HepG2 (cell line): Measurements from ENCODE around the gene TMEM258. TPM values are rescaled to one million over a fixed set of nuclear protein-coding genes. Genes with fewer than 3 reads are reported as not detected.
A peak's percentile ranks its signal among the peaks of the same experiment; 100 is the strongest.

Experiments
- ADNP ChIP-seq: sonication (generic); formaldehyde crosslinking; IDR thresholded peaks from 2 replicates; pipeline ENCODE4 v1.4.0; 2020; ENCODE audit warnings: missing genetic modification reagents
- GTF3A ChIP-seq: sonication (generic); formaldehyde crosslinking; conservative IDR thresholded peaks from 2 replicates; pipeline ENCODE4 v1.4.0; 2020; ENCODE audit warnings: mild to moderate bottlenecking, missing genetic modification reagents
- MED13 ChIP-seq: sonication (generic); formaldehyde crosslinking; IDR thresholded peaks from 2 replicates; pipeline ENCODE4 v1.5.0; 2020; ENCODE audit warnings: missing genetic modification reagents
- NFE2L1 ChIP-seq: sonication (generic); formaldehyde crosslinking; IDR thresholded peaks from 2 replicates; pipeline ENCODE4 v1.4.0; 2020; ENCODE audit warnings: missing genetic modification reagents, mild to moderate bottlenecking, borderline replicate concordance
- PHF8 ChIP-seq: sonication (generic); formaldehyde crosslinking; IDR thresholded peaks from 2 replicates; pipeline ENCODE4 v1.5.0; 2020; ENCODE audit warnings: missing genetic modification reagents
- POLR2A ChIP-seq, 2 experiments: IDR thresholded peaks; 2 replicates each; pipeline ENCODE4 v1.6.1; 2011; ENCODE audit warnings: low read depth in 2 of 2, low read length in 2 of 2, mild to moderate bottlenecking in 1 of 2, moderate library complexity in 1 of 2; ENCODE audit not compliant: insufficient read depth in 1 of 2
- SIN3A ChIP-seq: IDR thresholded peaks from 2 replicates; pipeline ENCODE4 v1.6.1; 2011; ENCODE audit warnings: low read depth, mild to moderate bottlenecking, control low read depth, low read length, borderline replicate concordance
- TAF1 ChIP-seq: sonication (generic); formaldehyde crosslinking; IDR thresholded peaks from 2 replicates; pipeline ENCODE4 v1.4.0; 2020; ENCODE audit warnings: missing genetic modification reagents
- ZC3H13 ChIP-seq: sonication (generic); formaldehyde crosslinking; IDR thresholded peaks from 2 replicates; pipeline ENCODE4 v1.8.1; 2023; ENCODE audit warnings: mild to moderate bottlenecking, missing genetic modification reagents, moderate library complexity
- ZNF282 ChIP-seq: fragments of 450-650 bp; IDR thresholded peaks from 2 replicates; pipeline ENCODE4 v1.6.1; 2018; ENCODE audit not compliant: partially characterized antibody
- ZNF350 ChIP-seq: sonication (generic); formaldehyde crosslinking; IDR thresholded peaks from 2 replicates; pipeline ENCODE4 v1.4.0; 2020; ENCODE audit warnings: mild to moderate bottlenecking, low read depth, missing genetic modification reagents, borderline replicate concordance
- ZNF382 ChIP-seq: sonication (generic); formaldehyde crosslinking; IDR thresholded peaks from 2 replicates; pipeline ENCODE4 v1.5.0; 2020; ENCODE audit warnings: missing genetic modification reagents, mild to moderate bottlenecking, borderline replicate concordance
- ZNF552 ChIP-seq: sonication (generic); formaldehyde crosslinking; IDR thresholded peaks from 2 replicates; pipeline ENCODE4 v1.9.0; 2022; ENCODE audit warnings: missing genetic modification reagents, mild to moderate bottlenecking, borderline replicate concordance
- ZNF75D ChIP-seq: sonication (generic); formaldehyde crosslinking; IDR thresholded peaks from 2 replicates; pipeline ENCODE4 v1.8.1; 2023; ENCODE audit warnings: missing genetic modification reagents, mild to moderate bottlenecking, borderline replicate concordance
- polyA plus RNA-seq, 8 experiments: library from polyadenylated mRNA; depleted of rRNA in 3 of 8; stranded (reverse) in 7 of 8; unstranded in 1 of 8; fragments of >200 nt; fragmentation: Illumina TruSeq in 4 of 8; extraction: Trizol in 4 of 8; gene quantifications; 2 replicates each; pipeline versions ENCODE4 v1.2.1 to v1.2.3, GENCODE V29; 2011 to 2016; ENCODE audit warnings: low read depth in 4 of 8, missing spikeins in 1 of 8, mixed read lengths in 1 of 8; ENCODE audit not compliant: insufficient read depth in 1 of 8
- total RNA-seq, 5 experiments: library from RNA; depleted of rRNA; stranded (reverse); fragments of >200 nt; fragmentation: Illumina TruSeq; extraction: Trizol; gene quantifications; 2 replicates each; pipeline ENCODE4 v1.2.3, GENCODE V29; 2016; ENCODE audit warnings: low read depth in 1 of 5
- TF ChIP-seq, protein P1 (sequence below): sonication (generic); formaldehyde crosslinking; IDR thresholded peaks from 2 replicates; pipeline ENCODE4 v1.5.0; 2020; ENCODE audit warnings: mild to moderate bottlenecking, missing genetic modification reagents, borderline replicate concordance
- TF ChIP-seq, protein P2 (sequence below): sonication (generic); formaldehyde crosslinking; IDR thresholded peaks from 2 replicates; pipeline ENCODE4 v1.4.0; 2020; ENCODE audit warnings: mild to moderate bottlenecking, missing genetic modification reagents
- TF ChIP-seq, protein P3 (sequence below): sonication (generic); formaldehyde crosslinking; IDR thresholded peaks from 2 replicates; pipeline ENCODE4 v1.5.0; 2020; ENCODE audit warnings: mild to moderate bottlenecking, low read depth, missing genetic modification reagents, borderline replicate concordance

Gene TMEM258
- total and polyA plus RNA-seq, 2 of the 13 experiments (the other 11 are each of a cell fraction or from before 2014, with no cell fraction given) = 175 to 424 TPM

DNA sequence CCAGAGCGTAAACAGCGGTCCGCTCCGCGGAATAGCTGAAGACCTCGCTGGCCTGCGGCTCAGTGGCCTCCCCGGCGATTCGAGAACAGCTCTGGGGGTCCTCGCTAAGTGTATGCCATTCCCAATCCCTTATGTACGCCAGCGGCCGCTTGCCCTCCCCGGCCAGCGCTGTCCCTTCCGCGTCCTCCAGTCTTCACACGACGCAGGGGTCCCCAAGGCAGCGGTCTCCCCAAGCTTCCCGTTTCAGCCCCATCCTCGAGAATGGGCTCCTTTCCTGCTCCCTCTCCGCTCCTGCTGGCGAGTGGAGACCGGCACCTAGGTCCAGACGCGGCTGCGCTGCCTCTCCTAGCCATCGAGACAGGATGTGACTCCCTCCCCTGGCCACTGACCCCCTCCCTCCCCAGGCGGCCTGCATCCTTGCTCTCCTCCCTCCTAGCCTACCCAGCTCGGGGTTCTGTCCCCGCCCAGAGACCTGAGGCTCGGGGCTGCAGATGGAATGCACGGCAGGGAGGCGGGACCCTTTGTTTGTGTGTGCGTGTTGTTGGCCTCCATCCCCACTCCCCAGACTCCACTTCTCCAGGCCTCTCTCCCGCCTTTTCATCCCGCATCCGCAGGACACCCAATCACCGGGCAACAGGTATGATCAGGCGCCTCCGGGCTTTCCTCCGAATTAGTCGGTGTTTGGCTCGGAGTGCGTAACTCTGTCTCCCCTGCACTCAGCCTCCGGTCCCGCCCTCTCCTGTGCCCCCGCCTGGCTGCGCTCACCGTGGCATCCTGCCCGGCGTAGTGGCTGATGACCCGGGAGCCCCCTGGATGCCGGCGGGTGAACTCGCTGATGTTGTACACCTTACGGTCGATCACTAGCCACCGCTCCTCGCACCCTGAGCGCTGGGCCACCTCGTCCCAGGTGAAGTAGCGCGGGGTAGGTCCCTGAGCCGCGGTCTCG is 23.7 kb upstream of the TMEM258 start (continued):
- TF ChIP-seq, protein P1, sequence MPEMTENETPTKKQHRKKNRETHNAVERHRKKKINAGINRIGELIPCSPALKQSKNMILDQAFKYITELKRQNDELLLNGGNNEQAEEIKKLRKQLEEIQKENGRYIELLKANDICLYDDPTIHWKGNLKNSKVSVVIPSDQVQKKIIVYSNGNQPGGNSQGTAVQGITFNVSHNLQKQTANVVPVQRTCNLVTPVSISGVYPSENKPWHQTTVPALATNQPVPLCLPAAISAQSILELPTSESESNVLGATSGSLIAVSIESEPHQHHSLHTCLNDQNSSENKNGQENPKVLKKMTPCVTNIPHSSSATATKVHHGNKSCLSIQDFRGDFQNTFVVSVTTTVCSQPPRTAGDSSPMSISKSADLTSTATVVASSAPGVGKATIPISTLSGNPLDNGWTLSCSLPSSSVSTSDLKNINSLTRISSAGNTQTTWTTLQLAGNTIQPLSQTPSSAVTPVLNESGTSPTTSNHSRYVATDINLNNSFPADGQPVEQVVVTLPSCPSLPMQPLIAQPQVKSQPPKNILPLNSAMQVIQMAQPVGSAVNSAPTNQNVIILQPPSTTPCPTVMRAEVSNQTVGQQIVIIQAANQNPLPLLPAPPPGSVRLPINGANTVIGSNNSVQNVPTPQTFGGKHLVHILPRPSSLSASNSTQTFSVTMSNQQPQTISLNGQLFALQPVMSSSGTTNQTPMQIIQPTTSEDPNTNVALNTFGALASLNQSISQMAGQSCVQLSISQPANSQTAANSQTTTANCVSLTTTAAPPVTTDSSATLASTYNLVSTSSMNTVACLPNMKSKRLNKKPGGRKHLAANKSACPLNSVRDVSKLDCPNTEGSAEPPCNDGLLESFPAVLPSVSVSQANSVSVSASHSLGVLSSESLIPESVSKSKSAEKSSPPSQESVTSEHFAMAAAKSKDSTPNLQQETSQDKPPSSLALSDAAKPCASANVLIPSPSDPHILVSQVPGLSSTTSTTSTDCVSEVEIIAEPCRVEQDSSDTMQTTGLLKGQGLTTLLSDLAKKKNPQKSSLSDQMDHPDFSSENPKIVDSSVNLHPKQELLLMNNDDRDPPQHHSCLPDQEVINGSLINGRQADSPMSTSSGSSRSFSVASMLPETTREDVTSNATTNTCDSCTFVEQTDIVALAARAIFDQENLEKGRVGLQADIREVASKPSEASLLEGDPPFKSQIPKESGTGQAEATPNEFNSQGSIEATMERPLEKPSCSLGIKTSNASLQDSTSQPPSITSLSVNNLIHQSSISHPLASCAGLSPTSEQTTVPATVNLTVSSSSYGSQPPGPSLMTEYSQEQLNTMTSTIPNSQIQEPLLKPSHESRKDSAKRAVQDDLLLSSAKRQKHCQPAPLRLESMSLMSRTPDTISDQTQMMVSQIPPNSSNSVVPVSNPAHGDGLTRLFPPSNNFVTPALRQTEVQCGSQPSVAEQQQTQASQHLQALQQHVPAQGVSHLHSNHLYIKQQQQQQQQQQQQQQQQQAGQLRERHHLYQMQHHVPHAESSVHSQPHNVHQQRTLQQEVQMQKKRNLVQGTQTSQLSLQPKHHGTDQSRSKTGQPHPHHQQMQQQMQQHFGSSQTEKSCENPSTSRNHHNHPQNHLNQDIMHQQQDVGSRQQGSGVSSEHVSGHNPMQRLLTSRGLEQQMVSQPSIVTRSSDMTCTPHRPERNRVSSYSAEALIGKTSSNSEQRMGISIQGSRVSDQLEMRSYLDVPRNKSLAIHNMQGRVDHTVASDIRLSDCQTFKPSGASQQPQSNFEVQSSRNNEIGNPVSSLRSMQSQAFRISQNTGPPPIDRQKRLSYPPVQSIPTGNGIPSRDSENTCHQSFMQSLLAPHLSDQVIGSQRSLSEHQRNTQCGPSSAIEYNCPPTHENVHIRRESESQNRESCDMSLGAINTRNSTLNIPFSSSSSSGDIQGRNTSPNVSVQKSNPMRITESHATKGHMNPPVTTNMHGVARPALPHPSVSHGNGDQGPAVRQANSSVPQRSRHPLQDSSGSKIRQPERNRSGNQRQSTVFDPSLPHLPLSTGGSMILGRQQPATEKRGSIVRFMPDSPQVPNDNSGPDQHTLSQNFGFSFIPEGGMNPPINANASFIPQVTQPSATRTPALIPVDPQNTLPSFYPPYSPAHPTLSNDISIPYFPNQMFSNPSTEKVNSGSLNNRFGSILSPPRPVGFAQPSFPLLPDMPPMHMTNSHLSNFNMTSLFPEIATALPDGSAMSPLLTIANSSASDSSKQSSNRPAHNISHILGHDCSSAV (CRISPR knock-in tag) = no peak
- TF ChIP-seq TAF1 (CRISPR knock-in tag) (peak; percentile 72), GTF3A (CRISPR knock-in tag) (0 out of 2 replicates have a peak, but pooled peaks have one; percentile 79), ZNF75D (CRISPR knock-in tag) (no peak), NFE2L1 (CRISPR knock-in tag) (no peak), ADNP (CRISPR knock-in tag) (no peak), ZNF282 (no peak), SIN3A (peak; percentile 50; the same call in 1 of the 2 replicates), ZNF350 (CRISPR knock-in tag) (0 out of 2 replicates have a peak, but pooled peaks have one; percentile 2), MED13 (CRISPR knock-in tag) (no peak), ZNF552 (CRISPR knock-in tag) (0 out of 2 replicates have a peak, but pooled peaks have one; percentile 35), ZC3H13 (CRISPR knock-in tag) (0 out of 2 replicates have a peak, but pooled peaks have one; percentile 15), ZNF382 (no peak), PHF8 (peak; percentile 62), POLR2A (IDR thresholded peaks at IDR 0.05; ENCODE audit: insufficient read depth in 1 of 2, low read depth in 2 of 2, low read length in 2 of 2) (peak in 1 of 2 experiments; percentile 46; a peak in 2 of 4 replicates)
- TF ChIP-seq, protein P2, sequence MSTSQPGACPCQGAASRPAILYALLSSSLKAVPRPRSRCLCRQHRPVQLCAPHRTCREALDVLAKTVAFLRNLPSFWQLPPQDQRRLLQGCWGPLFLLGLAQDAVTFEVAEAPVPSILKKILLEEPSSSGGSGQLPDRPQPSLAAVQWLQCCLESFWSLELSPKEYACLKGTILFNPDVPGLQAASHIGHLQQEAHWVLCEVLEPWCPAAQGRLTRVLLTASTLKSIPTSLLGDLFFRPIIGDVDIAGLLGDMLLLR (CRISPR knock-in tag) = 0 out of 2 replicates have a peak, but pooled peaks have one; percentile 37
- TF ChIP-seq, protein P3, sequence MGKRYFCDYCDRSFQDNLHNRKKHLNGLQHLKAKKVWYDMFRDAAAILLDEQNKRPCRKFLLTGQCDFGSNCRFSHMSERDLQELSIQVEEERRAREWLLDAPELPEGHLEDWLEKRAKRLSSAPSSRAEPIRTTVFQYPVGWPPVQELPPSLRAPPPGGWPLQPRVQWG (CRISPR knock-in tag) = no peak
